HUES6 (cell line): ENCODE data around the gene ARHGEF33.

Experiments
- H3K27ac ChIP-seq: 2 replicates; pipeline ENCODE4 v1.7.0; 2013; ENCODE audit warnings: low read depth, mild to moderate bottlenecking, low read length, inconsistent platforms
- H3K27me3 ChIP-seq: 2 replicates; pipeline ENCODE4 v1.6.1; 2013; ENCODE audit warnings: low read length; ENCODE audit not compliant: control insufficient read depth, insufficient read depth
- H3K36me3 ChIP-seq: 2 replicates; pipeline ENCODE4 v1.6.1; 2013; ENCODE audit warnings: low read length; ENCODE audit not compliant: control insufficient read depth, insufficient read depth
- H3K4me1 ChIP-seq: 2 replicates; pipeline ENCODE4 v1.6.1; 2013; ENCODE audit warnings: low read length; ENCODE audit not compliant: control insufficient read depth, insufficient read depth
- H3K4me3 ChIP-seq: 2 replicates; pipeline ENCODE4 v1.5.1; 2013; ENCODE audit warnings: low read depth, low read length
- H3K9ac ChIP-seq: one replicate; pipeline ENCODE4 v1.6.1; 2013; ENCODE audit warnings: mild to moderate bottlenecking, low read length
- H3K9me3 ChIP-seq: 2 replicates; pipeline ENCODE4 v1.6.1; 2013; ENCODE audit warnings: low read depth, low read length; ENCODE audit not compliant: control insufficient read depth, insufficient read depth

The ARHGEF33 gene

GRCh38 chr2:38959938-38960608 is 70.4 kb downstream of the ARHGEF33 start:
- Histone ChIP-seq H3K27ac (no peak overlapping the region), H3K4me3 (peak overlapping the region; percentile 52; the same call in 1 of the 2 replicates), H3K9me3 (no peaks in the 10 kb centered on the region), H3K9ac (no peak overlapping the region), H3K27me3 (peaks cover 29% of the 10 kb centered on the region; the same call in 1 of the 2 replicates), H3K4me1 (no peaks in the 10 kb centered on the region), H3K36me3 (no peaks in the 10 kb centered on the region)

GRCh38 chr2:38960609-38961320 is 71.1 kb downstream of the ARHGEF33 start:
- Histone ChIP-seq H3K36me3 (no peaks in the 10 kb centered on the region), H3K9me3 (no peaks in the 10 kb centered on the region), H3K4me3 (peak overlapping the region; percentile 52; the same call in 1 of the 2 replicates), H3K4me1 (no peaks in the 10 kb centered on the region), H3K27ac (no peak overlapping the region), H3K27me3 (peaks cover 29% of the 10 kb centered on the region; the same call in 1 of the 2 replicates), H3K9ac (no peak overlapping the region)

GRCh38 chr2:38966006-38966405 is 76.3 kb downstream of the ARHGEF33 start:
- H3K4me3 ChIP-seq = no peak overlapping the region
- H3K27ac ChIP-seq = no peak overlapping the region
- peaks cover 11% of the 10 kb centered on the region for H3K4me1 ChIP-seq
- H3K36me3 ChIP-seq = no peaks in the 10 kb centered on the region
- peaks cover 8% of the 10 kb centered on the region; the same call in 1 of the 2 replicates for H3K27me3 ChIP-seq
- H3K9ac ChIP-seq = no peak overlapping the region
- no peaks in the 10 kb centered on the region for H3K9me3 ChIP-seq

- Histone ChIP-seq H3K9me3 (no peaks in the 10 kb centered on the region), H3K9ac (no peak overlapping the region), H3K4me1 (peaks cover 11% of the 10 kb centered on the region), H3K36me3 (no peaks in the 10 kb centered on the region), H3K4me3 (no peak overlapping the region), H3K27me3 (peaks cover 1% of the 10 kb centered on the region; the same call in 1 of the 2 replicates), H3K27ac (no peak overlapping the region)
Observed at GRCh38 chr2:38966678-38967077, 77.0 kb downstream of the ARHGEF33 start.

- H3K36me3 ChIP-seq = no peaks in the 10 kb centered on the region
- H3K27me3 ChIP-seq = no peaks in the 10 kb centered on the region
- H3K9ac ChIP-seq = no peak overlapping the region
- no peak overlapping the region for H3K27ac ChIP-seq
- no peaks in the 10 kb centered on the region for H3K9me3 ChIP-seq
- peaks cover 11% of the 10 kb centered on the region for H3K4me1 ChIP-seq
- no peak overlapping the region for H3K4me3 ChIP-seq
Observed at GRCh38 chr2:38968021-38968420, 78.3 kb downstream of the ARHGEF33 start.

- Histone ChIP-seq H3K4me1 (peaks cover 12% of the 10 kb centered on the region), H3K9ac (no peak overlapping the region), H3K4me3 (no peak overlapping the region), H3K27ac (no peak overlapping the region), H3K36me3 (no peaks in the 10 kb centered on the region), H3K27me3 (no peaks in the 10 kb centered on the region), H3K9me3 (no peaks in the 10 kb centered on the region)
Observed at GRCh38 chr2:38971377-38971776, 81.7 kb downstream of the ARHGEF33 start.

GRCh38 chr2:38973266-38973665 is 83.6 kb downstream of the ARHGEF33 start:
- Histone ChIP-seq H3K9ac (no peak overlapping the region), H3K36me3 (no peaks in the 10 kb centered on the region), H3K9me3 (no peaks in the 10 kb centered on the region), H3K27me3 (no peaks in the 10 kb centered on the region), H3K4me1 (peaks cover 3% of the 10 kb centered on the region; the same call in 1 of the 2 replicates), H3K4me3 (no peak overlapping the region), H3K27ac (no peak overlapping the region)

GRCh38 chr2:38975042-38975441 is 85.4 kb downstream of the ARHGEF33 start:
- Histone ChIP-seq H3K4me1 (peaks cover 3% of the 10 kb centered on the region; the same call in 1 of the 2 replicates), H3K27ac (no peak overlapping the region), H3K27me3 (no peaks in the 10 kb centered on the region), H3K36me3 (no peaks in the 10 kb centered on the region), H3K9me3 (no peaks in the 10 kb centered on the region), H3K4me3 (no peak overlapping the region), H3K9ac (no peak overlapping the region)

- H3K4me3 ChIP-seq = no peak overlapping the region
- H3K4me1 ChIP-seq = peaks cover 3% of the 10 kb centered on the region
- no peak overlapping the region for H3K9ac ChIP-seq
- no peaks in the 10 kb centered on the region for H3K9me3 ChIP-seq
- H3K27ac ChIP-seq = no peak overlapping the region
- H3K27me3 ChIP-seq = no peaks in the 10 kb centered on the region
- H3K36me3 ChIP-seq = no peaks in the 10 kb centered on the region
Observed at GRCh38 chr2:38977047-38977446, 87.4 kb downstream of the ARHGEF33 start.

- peaks cover 3% of the 10 kb centered on the region for H3K4me1 ChIP-seq
- no peaks in the 10 kb centered on the region for H3K9me3 ChIP-seq
- H3K27ac ChIP-seq = no peak overlapping the region
- no peak overlapping the region for H3K9ac ChIP-seq
- no peaks in the 10 kb centered on the region for H3K27me3 ChIP-seq
- H3K36me3 ChIP-seq = no peaks in the 10 kb centered on the region
- H3K4me3 ChIP-seq = no peak overlapping the region
Observed at GRCh38 chr2:38978296-38978903, 88.7 kb downstream of the ARHGEF33 start.

GRCh38 chr2:38978908-38979307 is 89.2 kb downstream of the ARHGEF33 start:
- Histone ChIP-seq H3K36me3 (0 out of 2 replicates have a peak, but pooled peaks cover 1% of the 10 kb centered on the region), H3K27ac (no peak overlapping the region), H3K4me1 (peaks cover 3% of the 10 kb centered on the region), H3K9me3 (no peaks in the 10 kb centered on the region), H3K9ac (no peak overlapping the region), H3K27me3 (no peaks in the 10 kb centered on the region), H3K4me3 (no peak overlapping the region)
